H1 (cell line): ENCODE data around the gene ETF1. TPM values are rescaled to one million over a fixed set of nuclear protein-coding genes. Genes with fewer than 3 reads are reported as not detected.

Experiments used
- CTCF ChIA-PET: fragments of 300-600 bp; sonication (Branson Sonifier 250); formaldehyde crosslinking; loops from one replicate; lab custom pipeline; 2021; ENCODE audit not compliant: partially characterized antibody; lab: Charles Lee
- POLR2A ChIA-PET: fragments of 300-600 bp; sonication (Branson Sonifier 250); formaldehyde crosslinking; loops from one replicate; lab custom pipeline; 2021; ENCODE audit warnings: inconsistent platforms; ENCODE audit not compliant: partially characterized antibody; lab: Charles Lee
- DNase-seq, 2 experiments: peaks; one replicate each; pipeline versions ENCODE4 v3.0.0 to v3.0.0-alpha.2; 2010 to 2022; ENCODE audit warnings: low spot score in 2 of 2, low read depth in 1 of 2, mixed read lengths in 1 of 2
- FAIRE-seq: peaks from 2 replicates; lab custom pipeline; 2011; peaks lifted over from hg19 to GRCh38; lab: Jason Lieb, UNC
- H2AFZ ChIP-seq: 2 replicates; pipeline ENCODE4 v1.8.1; 2012; ENCODE audit warnings: low read length, inconsistent platforms
- H2AK5ac ChIP-seq: 2 replicates; pipeline ENCODE4 v1.6.1; 2013; ENCODE audit warnings: low read depth, low read length
- H2BK120ac ChIP-seq: replicated peaks from 2 replicates; pipeline ENCODE3; 2013; ENCODE audit warnings: low read depth, low read length, inconsistent platforms
- H2BK12ac ChIP-seq: 2 replicates; pipeline ENCODE4 v1.6.1; 2013; ENCODE audit warnings: low read depth, low read length
- H2BK15ac ChIP-seq: 2 replicates; pipeline ENCODE4 v1.6.1; 2013; ENCODE audit warnings: low read length
- H2BK20ac ChIP-seq: 2 replicates; pipeline ENCODE4 v1.6.1; 2013; ENCODE audit warnings: low read length
- H2BK5ac ChIP-seq: 2 replicates; pipeline ENCODE4 v1.6.1; 2013; ENCODE audit warnings: low read depth, low read length
- H3K14ac ChIP-seq: 2 replicates; pipeline ENCODE4 v1.6.1; 2013; ENCODE audit warnings: inconsistent platforms; ENCODE audit not compliant: insufficient read length
- H3K18ac ChIP-seq: 2 replicates; pipeline ENCODE4 v1.6.1; 2013; ENCODE audit warnings: low read length; ENCODE audit errors: extremely low read depth
- H3K23ac ChIP-seq: 2 replicates; pipeline ENCODE4 v1.6.1; 2013; ENCODE audit warnings: inconsistent platforms; ENCODE audit not compliant: insufficient read length
- H3K23me2 ChIP-seq: 2 replicates; pipeline ENCODE4 v1.6.1; 2013; ENCODE audit warnings: low read depth, low read length
- H3K27ac ChIP-seq: 2 replicates; pipeline ENCODE4 v1.6.1; 2011; ENCODE audit warnings: low read depth, low read length, inconsistent platforms
- H3K27me3 ChIP-seq, 4 experiments: replicated peaks in 1 of 4; 1 replicate in 1 of 4; 2 replicates in 3 of 4; pipeline versions ENCODE4 v1.6.1 to v1.8.1; 2011 to 2013; ENCODE audit warnings: low read length in 3 of 4, mild to moderate bottlenecking in 3 of 4, inconsistent platforms in 2 of 4, mixed read lengths in 2 of 4, moderate library complexity in 1 of 4; ENCODE audit not compliant: control insufficient read depth in 3 of 4, insufficient read depth in 3 of 4; ENCODE audit errors: extremely low read depth in 1 of 4
- H3K36me3 ChIP-seq, 4 experiments: 2 replicates each; pipeline versions ENCODE4 v1.6.1 to v1.8.1; 2011 to 2013; ENCODE audit warnings: mild to moderate bottlenecking in 4 of 4, low read length in 3 of 4, moderate library complexity in 2 of 4, control low read depth in 1 of 4, inconsistent platforms in 1 of 4; ENCODE audit not compliant: insufficient read depth in 4 of 4, control insufficient read depth in 2 of 4
- H3K4ac ChIP-seq: replicated peaks from 2 replicates; pipeline ENCODE3; 2013; ENCODE audit warnings: low read length, low read depth, mixed read lengths, inconsistent platforms; ENCODE audit not compliant: insufficient read length
- H3K4me1 ChIP-seq, 4 experiments: replicated peaks in 1 of 4; 1 replicate in 1 of 4; 2 replicates in 3 of 4; pipeline versions ENCODE4 v1.6.1 to v1.8.1; 2011 to 2013; ENCODE audit warnings: low read length in 3 of 4, inconsistent platforms in 2 of 4, mixed read lengths in 1 of 4; ENCODE audit not compliant: insufficient read depth in 4 of 4, control insufficient read depth in 3 of 4
- H3K4me2 ChIP-seq, 2 experiments: 2 replicates each; pipeline versions ENCODE4 v1.6.1 to v1.8.1; 2011 to 2013; ENCODE audit warnings: low read depth in 2 of 2, low read length in 2 of 2, control low read depth in 1 of 2, inconsistent platforms in 1 of 2, mild to moderate bottlenecking in 1 of 2; ENCODE audit not compliant: insufficient read depth in 1 of 2
- H3K4me3 ChIP-seq, 4 experiments: fragments of 200-600, 300-600 bp in 1 of 4; sonication (generic), shearing (Covaris generic), sonication (Bioruptor Twin) in 1 of 4; 2 replicates each; pipeline versions ENCODE4 v1.5.1 to v1.8.1; 2011 to 2016; ENCODE audit warnings: low read length in 4 of 4, low read depth in 3 of 4, control low read depth in 2 of 4, inconsistent platforms in 2 of 4, mild to moderate bottlenecking in 2 of 4, mixed read lengths in 1 of 4, moderate library complexity in 1 of 4; ENCODE audit not compliant: insufficient read depth in 2 of 4; ENCODE audit errors: extremely low read depth in 1 of 4
- H3K56ac ChIP-seq: replicated peaks from 2 replicates; pipeline ENCODE3; 2013; ENCODE audit warnings: low read depth, mild to moderate bottlenecking, mixed read lengths, low read length, inconsistent platforms; ENCODE audit not compliant: insufficient read length
- H3K79me1 ChIP-seq: 2 replicates; pipeline ENCODE4 v1.6.1; 2013; ENCODE audit warnings: low read depth, low read length, control low read depth
- H3K79me2 ChIP-seq, 2 experiments: 2 replicates each; pipeline versions ENCODE4 v1.6.1 to v1.8.1; 2012 to 2013; ENCODE audit warnings: low read length in 2 of 2, mild to moderate bottlenecking in 2 of 2, inconsistent platforms in 1 of 2; ENCODE audit not compliant: insufficient read depth in 2 of 2, control insufficient read depth in 1 of 2
- H3K9ac ChIP-seq, 4 experiments: replicated peaks in 1 of 4; 1 replicate in 1 of 4; 2 replicates in 3 of 4; pipeline versions ENCODE4 v1.6.1 to v1.8.1; 2011 to 2013; ENCODE audit warnings: low read depth in 3 of 4, low read length in 3 of 4, control low read depth in 2 of 4, mild to moderate bottlenecking in 2 of 4, moderate library complexity in 2 of 4, inconsistent platforms in 1 of 4; ENCODE audit errors: extremely low read depth in 1 of 4
- H3K9me3 ChIP-seq, 2 experiments: 2 replicates each; pipeline versions ENCODE4 v1.6.1 to v1.8.1; 2012 to 2013; ENCODE audit warnings: mild to moderate bottlenecking in 2 of 2, moderate library complexity in 2 of 2, control low read depth in 1 of 2, inconsistent platforms in 1 of 2, low read depth in 1 of 2, low read length in 1 of 2, mixed read lengths in 1 of 2; ENCODE audit not compliant: insufficient read depth in 2 of 2
- H4K20me1 ChIP-seq, 2 experiments: replicated peaks in 1 of 2; 2 replicates each; pipeline versions ENCODE3 to v1.8.1; 2011 to 2013; ENCODE audit warnings: inconsistent platforms in 2 of 2, low read length in 2 of 2, mild to moderate bottlenecking in 1 of 2; ENCODE audit not compliant: insufficient read depth in 2 of 2, control insufficient read depth in 1 of 2
- H4K5ac ChIP-seq: 2 replicates; pipeline ENCODE4 v1.6.1; 2013; ENCODE audit warnings: low read length, low read depth, mixed read lengths, inconsistent platforms; ENCODE audit not compliant: insufficient read length
- H4K8ac ChIP-seq: 2 replicates; pipeline ENCODE4 v1.8.0; 2013; ENCODE audit warnings: mild to moderate bottlenecking, moderate library complexity, low read length, inconsistent platforms; ENCODE audit not compliant: insufficient read depth; ENCODE audit errors: extremely low read depth
- H4K91ac ChIP-seq: replicated peaks from 2 replicates; pipeline ENCODE3; 2013; ENCODE audit warnings: low read length, mixed read lengths, inconsistent platforms; ENCODE audit not compliant: insufficient read length
- ATF3 ChIP-seq: IDR thresholded peaks from 2 replicates; pipeline ENCODE4 v1.6.1; 2011; ENCODE audit warnings: low read depth, mild to moderate bottlenecking, low read length; ENCODE audit not compliant: insufficient read depth
- GTF2F1 ChIP-seq: IDR thresholded peaks from 2 replicates; pipeline ENCODE4 v1.6.1; 2012; ENCODE audit warnings: low read depth, low read length, improper control_type of control experiment, borderline replicate concordance
- KDM1A ChIP-seq: fragments of 200-600, 300-600 bp; sonication (generic); IDR thresholded peaks from 2 replicates; pipeline ENCODE4 v1.7.1; 2016; ENCODE audit warnings: mild to moderate bottlenecking, low read length, borderline replicate concordance
- KDM4A ChIP-seq: IDR thresholded peaks from one replicate; pipeline ENCODE4 v1.7.1; 2012; ENCODE audit warnings: low read depth, mild to moderate bottlenecking, moderate library complexity, low read length, inconsistent platforms; ENCODE audit not compliant: severe bottlenecking
- NANOG ChIP-seq: IDR thresholded peaks from 2 replicates; pipeline ENCODE4 v1.6.1; 2011; ENCODE audit warnings: low read length, low read depth, mild to moderate bottlenecking, inconsistent platforms; ENCODE audit not compliant: insufficient read depth, poor library complexity, severe bottlenecking
- RXRA ChIP-seq: IDR thresholded peaks from 2 replicates; pipeline ENCODE4 v1.6.1; 2011; ENCODE audit warnings: low read depth, mild to moderate bottlenecking, low read length, moderate library complexity; ENCODE audit not compliant: insufficient read depth
- SAP30 ChIP-seq: fragments of 300-600 bp; sonication (generic); IDR thresholded peaks from 2 replicates; pipeline ENCODE4 v1.7.1; 2012; ENCODE audit warnings: low read length, moderate library complexity, mild to moderate bottlenecking, inconsistent platforms; ENCODE audit not compliant: insufficient read depth, insufficient replicate concordance
- TCF12 ChIP-seq: IDR thresholded peaks from 2 replicates; pipeline ENCODE4 v1.6.1; 2011; ENCODE audit warnings: low read depth, mild to moderate bottlenecking, low read length
- WGBS, 2 experiments: shearing (Covaris generic) in 1 of 2; methylation state at CpG; one replicate each; pipeline versions ENCODE4 v1.1.6 to v1.1.7; 2013 to 2015; ENCODE audit warnings: low lambda C conversion rate in 2 of 2, mixed read lengths in 2 of 2, inconsistent platforms in 1 of 2, low coverage in 1 of 2, missing lambda C conversion rate in 1 of 2; ENCODE audit not compliant: insufficient replicate concordance in 2 of 2, insufficient coverage in 1 of 2, insufficient read length in 1 of 2; ENCODE audit errors: extremely low coverage in 1 of 2, missing lambda C conversion rate in 1 of 2; 5-methylcytosine and 5-hydroxymethylcytosine counted together
- polyA plus RNA-seq, 7 experiments: library from polyadenylated mRNA; depleted of rRNA in 3 of 7; stranded (reverse) in 5 of 7; unstranded in 2 of 7; fragments of >200 nt in 5 of 7; fragments of 200-250 nt in 2 of 7; gene quantifications; 1 replicate in 5 of 7; 2 replicates in 1 of 7; 4 replicates in 1 of 7; pipeline versions ENCODE4 v1.2.1 to v1.2.3, GENCODE V29; 2011 to 2013; ENCODE audit warnings: missing spikeins in 2 of 7, mixed read lengths in 2 of 7
- total RNA-seq: library from RNA; stranded (reverse); fragmentation: NEBNext Ultra II Directional; extraction: Animal tissue kit (Norgen Biotek cat#: 25700); gene quantifications from 2 replicates; pipeline ENCODE4 v1.2.1, GENCODE V29; 2021

Gene ETF1
- total and polyA plus RNA-seq, 2 of the 8 experiments (the other 6 are each of a cell fraction or from before 2014, with no cell fraction given): 50.5 to 168 TPM

- no peak overlapping the region for H3K27ac ChIP-seq
- no peak overlapping the region; a peak in 1 of 7 replicates for H3K9ac ChIP-seq
- H3K79me1 ChIP-seq: peaks cover 10% of the 10 kb centered on the region
- DNase-seq: no peak
- no peak for FAIRE-seq
- peak overlapping the region in 1 of 2 experiments; percentile 1; a peak in 2 of 4 replicates for H3K4me2 ChIP-seq
- peaks cover 40 to 82% of the 10 kb centered on the region in 2 experiments for H3K79me2 ChIP-seq
- H2AFZ ChIP-seq: no peak overlapping the region
- H2BK20ac ChIP-seq: no peak overlapping the region
- no peak overlapping the region for H4K8ac ChIP-seq
- no peak overlapping the region for H3K4me3 ChIP-seq
- H3K14ac ChIP-seq: no peak overlapping the region
- no peak overlapping the region for H2BK15ac ChIP-seq
- ChIA-PET CTCF (interaction anchor here (0.6 to 1.2 kb wide), 5 partner anchors 10 to 96 kb away, joined by 3 to 5 read pairs (median 3); no protein-coding TSS in a partner anchor), POLR2A (interaction anchor here (2.9 to 26.9 kb wide), 3 partner anchors 10 to 81 kb away, joined by 12 to 1018 read pairs (median 38); partner anchors contain the start of genes EGR1 and HSPA9)
- H3K36me3 ChIP-seq: peaks cover 0 to 3% (median 0%) of the 10 kb centered on the region in 4 experiments; a peak in 1 of 8 replicates
- peaks cover 0 to 12% (median 2%) of the 10 kb centered on the region in 4 experiments; a peak in 4 of 7 replicates for H3K4me1 ChIP-seq
- H4K91ac ChIP-seq: no peak overlapping the region
- H3K23me2 ChIP-seq: peaks cover 15% of the 10 kb centered on the region
- no peaks in the 10 kb centered on the region for H3K27me3 ChIP-seq
- no peak overlapping the region for H3K4ac ChIP-seq
- H2BK12ac ChIP-seq: no peak overlapping the region
- H3K23ac ChIP-seq: no peak overlapping the region
- H3K9me3 ChIP-seq: no peaks in the 10 kb centered on the region
- WGBS, 2 experiments: 85% methylated on average over 6 of the region's 6 CpGs; no CpG with 5 or more reads in 1 of the 2 experiments
- no peak overlapping the region for H2BK120ac ChIP-seq
- no peak overlapping the region for H2AK5ac ChIP-seq
- H3K56ac ChIP-seq: no peak overlapping the region
- peaks cover 2 to 4% of the 10 kb centered on the region in 2 experiments for H4K20me1 ChIP-seq
- no peak overlapping the region for H2BK5ac ChIP-seq
- no peak overlapping the region for H4K5ac ChIP-seq
- no peak overlapping the region for H3K18ac ChIP-seq
- TF ChIP-seq GTF2F1: no peak
- no peak for TF ChIP-seq KDM1A
- TF ChIP-seq KDM4A: no peak
- no peak for TF ChIP-seq TCF12
- TF ChIP-seq SAP30: no peak
- no peak for TF ChIP-seq NANOG
- TF ChIP-seq RXRA: no peak
- TF ChIP-seq ATF3: no peak
Measured at GRCh38 chr5:138545919-138546562, 3.0 kb upstream of the ETF1 start.
